GM19043 (cell line): ENCODE data around the gene MRPL19.

ENCODE experiments used
- ATAC-seq: cut with Tn5 transposase; IDR thresholded peaks from one replicate; pipeline ENCODE4 v1.9.1; 2021; ENCODE audit warnings: low read depth; ENCODE audit not compliant: unreplicated experiment

MRPL19 gene

DNA sequence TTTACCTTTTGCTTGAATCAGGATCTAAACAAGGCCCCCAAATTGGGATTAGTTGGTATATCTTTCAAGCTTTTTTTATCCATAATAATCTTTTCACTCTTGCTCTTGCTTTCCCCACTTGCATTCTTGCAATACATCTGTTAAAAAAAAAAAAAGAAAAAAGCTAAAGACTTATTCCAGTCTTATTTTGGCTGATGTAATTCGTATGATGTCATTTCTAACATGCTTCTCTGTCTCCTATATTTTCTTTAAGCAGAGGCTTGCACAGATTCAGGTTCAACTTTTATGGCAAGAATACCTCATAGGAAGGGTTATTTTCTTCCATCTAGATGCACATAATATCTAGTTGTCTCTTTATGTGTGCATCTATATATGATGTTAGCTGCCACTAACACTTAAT is 73.9 kb downstream of the MRPL19 start:
- no peak for ATAC-seq

DNA sequence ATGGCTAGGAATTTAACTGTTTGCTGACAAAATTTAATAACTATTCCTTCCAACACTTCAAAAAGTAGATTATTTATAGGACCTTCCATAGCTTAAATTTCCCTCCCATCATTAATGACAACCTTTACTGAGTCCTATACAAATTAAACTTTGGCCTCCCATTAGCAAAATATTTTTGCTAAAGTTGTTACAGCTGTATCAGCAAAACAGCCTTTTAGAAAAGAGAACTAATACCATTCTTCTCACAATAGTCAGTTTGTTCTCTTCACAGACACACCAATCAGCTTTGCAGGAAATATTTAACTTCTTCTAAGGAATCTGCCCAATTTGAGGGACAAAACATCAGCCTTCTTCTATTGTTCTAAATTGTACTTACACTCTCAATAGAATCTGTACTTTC is 76.1 kb downstream of the MRPL19 start:
- ATAC-seq: no peak

DNA sequence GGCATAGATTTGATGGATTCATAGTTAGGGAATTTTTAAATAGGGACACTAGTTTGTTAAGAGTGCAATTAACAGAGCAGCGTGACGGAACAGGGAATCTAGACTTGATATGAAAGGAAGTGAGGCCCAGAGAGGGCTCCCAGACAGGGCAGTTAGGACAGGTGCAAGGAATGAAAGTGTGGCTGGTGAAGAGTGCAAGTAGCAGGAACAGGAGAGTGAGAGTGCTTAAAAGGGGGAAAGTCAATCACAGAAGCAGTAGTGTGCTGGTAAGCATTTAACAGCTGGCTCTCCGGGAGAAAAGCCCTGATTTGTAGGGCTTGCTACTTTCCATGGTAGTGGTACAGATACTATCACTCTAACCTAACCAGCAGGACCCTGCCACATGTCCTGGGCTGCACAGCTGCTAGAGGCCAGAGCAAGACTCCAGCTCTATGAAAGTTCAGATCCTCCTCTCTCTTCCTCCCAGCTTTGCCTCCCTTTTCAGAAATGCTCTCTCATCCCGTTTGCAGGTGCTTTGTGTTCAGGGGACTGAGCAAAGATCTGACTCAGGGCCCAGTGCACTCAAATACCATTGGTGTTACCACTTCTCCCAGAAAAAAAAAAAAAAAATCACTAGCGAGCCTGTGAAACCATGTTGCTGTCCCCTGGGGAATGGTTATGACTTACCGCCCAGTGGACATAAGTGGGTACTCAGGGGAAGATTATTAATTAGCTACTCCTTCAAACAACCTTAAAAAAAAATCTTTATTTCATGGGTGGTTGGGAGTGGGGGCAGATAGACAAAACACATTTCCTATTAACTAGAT is 82.2 kb downstream of the MRPL19 start:
- no peak for ATAC-seq

DNA sequence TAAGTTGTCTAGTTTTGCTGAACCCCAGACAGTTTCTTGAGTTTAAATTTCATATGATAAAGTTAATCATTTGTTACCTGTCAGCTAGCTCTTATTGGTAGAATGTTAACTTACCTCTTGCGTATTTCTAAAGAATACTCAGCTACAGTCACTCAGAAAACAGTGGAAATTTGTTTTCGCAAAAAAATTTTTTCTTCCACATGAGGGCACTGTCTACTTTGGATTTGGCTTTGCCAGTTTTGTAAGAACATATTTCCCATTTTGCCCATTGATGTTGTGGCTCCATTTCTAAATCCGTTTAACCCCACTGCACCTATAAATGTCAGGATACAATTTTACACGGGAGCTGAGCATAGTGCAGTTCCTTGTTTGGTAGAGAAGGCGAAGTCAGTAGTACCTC is 83.3 kb downstream of the MRPL19 start:
- ATAC-seq: no peak

DNA sequence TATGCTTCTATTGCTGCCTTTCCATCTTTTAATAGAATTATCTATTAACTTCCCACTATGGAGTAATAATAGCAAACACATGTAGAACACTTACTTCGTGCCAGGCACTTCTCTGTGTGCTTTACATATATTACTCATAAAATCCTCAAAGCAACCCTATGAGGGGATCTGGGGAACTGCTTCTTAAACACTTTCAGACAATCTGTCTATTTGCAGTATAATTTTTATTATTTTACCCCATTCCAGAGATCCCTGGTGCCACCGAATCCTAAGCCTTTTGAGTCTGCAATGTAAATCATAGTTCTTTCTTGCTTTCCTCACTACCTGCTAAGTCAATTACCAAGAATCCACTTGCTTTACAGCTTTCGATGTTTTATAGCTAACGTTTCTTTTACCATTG is 89.7 kb downstream of the MRPL19 start:
- ATAC-seq: no peak

DNA sequence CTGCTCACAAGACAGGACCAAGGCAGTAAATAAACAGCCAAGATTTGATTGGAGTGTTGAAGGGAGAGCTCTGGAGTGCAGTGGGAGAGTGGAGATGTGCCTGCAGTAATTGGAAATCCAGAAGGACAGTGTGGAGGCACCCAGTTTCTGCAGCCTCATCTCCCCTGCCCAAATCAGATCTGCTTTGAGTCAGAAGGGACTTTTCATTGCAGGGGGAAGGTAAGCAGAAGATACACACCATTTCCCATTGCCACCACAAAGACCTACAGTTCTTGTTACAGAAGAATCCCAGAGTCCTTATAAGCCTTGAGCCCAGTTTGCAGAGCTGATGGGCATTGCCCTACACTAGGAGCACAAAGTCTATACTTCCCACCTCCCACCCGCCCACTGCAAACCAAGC is 91.4 kb downstream of the MRPL19 start:
- no peak for ATAC-seq
